Liver (tissue), 9 donors: ENCODE measurements around the gene AKAP13. TPM values are rescaled to one million over a fixed set of nuclear protein-coding genes. Genes with fewer than 3 reads are reported as not detected.

Experiments
- DNase-seq: peaks from one replicate; pipeline ENCODE4 v3.0.0-alpha.2; 2017; ENCODE audit warnings: low spot score
- H3K27ac ChIP-seq, 2 donors: one replicate each; pipeline ENCODE4 v1.7.0; 2013; ENCODE audit warnings: inconsistent platforms in 2 of 2, low read length in 2 of 2, control low read depth in 1 of 2, low read depth in 1 of 2, mild to moderate bottlenecking in 1 of 2
- H3K27me3 ChIP-seq, 4 donors: one replicate each; pipeline versions ENCODE4 v1.6.1 to v1.7.0; 2013; ENCODE audit warnings: low read length in 3 of 4, inconsistent platforms in 1 of 4, mild to moderate bottlenecking in 1 of 4, moderate library complexity in 1 of 4; ENCODE audit not compliant: control insufficient read depth in 4 of 4, insufficient read depth in 4 of 4
- H3K36me3 ChIP-seq, 4 donors: one replicate each; pipeline versions ENCODE4 v1.6.1 to v1.7.0; 2013; ENCODE audit warnings: low read length in 3 of 4, mild to moderate bottlenecking in 3 of 4, low read depth in 1 of 4, moderate library complexity in 1 of 4; ENCODE audit not compliant: control insufficient read depth in 4 of 4, insufficient read depth in 3 of 4
- H3K4me1 ChIP-seq, 4 donors: one replicate each; pipeline versions ENCODE4 v1.6.1 to v1.7.0; 2013; ENCODE audit warnings: low read length in 3 of 4, mild to moderate bottlenecking in 3 of 4, moderate library complexity in 1 of 4; ENCODE audit not compliant: control insufficient read depth in 4 of 4, insufficient read depth in 4 of 4
- H3K4me3 ChIP-seq, 3 donors: one replicate each; pipeline versions ENCODE4 v1.6.1 to v1.7.0; 2013; ENCODE audit warnings: low read length in 3 of 3, control low read depth in 1 of 3, low read depth in 1 of 3, mild to moderate bottlenecking in 1 of 3
- H3K9ac ChIP-seq, 2 donors: one replicate each; pipeline ENCODE4 v1.7.0; 2013; ENCODE audit warnings: low read length in 2 of 2, mild to moderate bottlenecking in 2 of 2, moderate library complexity in 2 of 2, control low read depth in 1 of 2, low read depth in 1 of 2
- H3K9me3 ChIP-seq, 4 donors: one replicate each; pipeline versions ENCODE4 v1.6.1 to v1.7.0; 2013; ENCODE audit warnings: low read length in 3 of 4; ENCODE audit not compliant: control insufficient read depth in 4 of 4
- ATF3 ChIP-seq: IDR thresholded peaks from 2 replicates; pipeline ENCODE4 v1.6.1; 2016; ENCODE audit warnings: antibody characterized with exemption
- CTCF ChIP-seq: fragments of 150-350 bp; IDR thresholded peaks from 2 replicates; pipeline ENCODE4 v1.5.1; 2017; ENCODE audit warnings: improper control_type of control experiment, low read depth, low read length; ENCODE audit not compliant: missing input control
- EGR1 ChIP-seq, 2 donors: IDR thresholded peaks; 2 replicates each; pipeline ENCODE4 v1.6.1; 2016 to 2018; ENCODE audit warnings: antibody characterized with exemption in 2 of 2, low read depth in 2 of 2
- FOXA1 ChIP-seq: IDR thresholded peaks from 2 replicates; pipeline ENCODE4 v1.6.1; 2016; ENCODE audit warnings: antibody characterized with exemption
- FOXA2 ChIP-seq: IDR thresholded peaks from 2 replicates; pipeline ENCODE4 v1.6.1; 2016; ENCODE audit warnings: antibody characterized with exemption
- GABPA ChIP-seq, 2 donors: IDR thresholded peaks in 1 of 2; conservative IDR thresholded peaks in 1 of 2; 2 replicates each; pipeline ENCODE4 v1.6.1; 2016; ENCODE audit warnings: antibody characterized with exemption in 2 of 2, mild to moderate bottlenecking in 1 of 2, moderate library complexity in 1 of 2
- HNF4A ChIP-seq, 2 donors: conservative IDR thresholded peaks; 2 replicates each; pipeline ENCODE4 v1.6.1; 2016; ENCODE audit warnings: antibody characterized with exemption in 2 of 2, mild to moderate bottlenecking in 2 of 2
- HNF4G ChIP-seq: IDR thresholded peaks from 2 replicates; pipeline ENCODE4 v1.6.1; 2016; ENCODE audit warnings: antibody characterized with exemption
- JUND ChIP-seq, 2 donors: IDR thresholded peaks; 2 replicates each; pipeline ENCODE4 v1.6.1; 2016; ENCODE audit warnings: antibody characterized with exemption in 2 of 2
- NR2F2 ChIP-seq: IDR thresholded peaks from 2 replicates; pipeline ENCODE4 v1.6.1; 2016; ENCODE audit warnings: antibody characterized with exemption
- RAD21 ChIP-seq, 2 donors: IDR thresholded peaks; 2 replicates each; pipeline ENCODE4 v1.6.1; 2016; ENCODE audit warnings: antibody characterized with exemption in 2 of 2, mild to moderate bottlenecking in 2 of 2
- REST ChIP-seq: IDR thresholded peaks from 2 replicates; pipeline ENCODE4 v1.6.1; 2016; ENCODE audit warnings: antibody characterized with exemption, mild to moderate bottlenecking
- RXRA ChIP-seq, 2 donors: IDR thresholded peaks; 2 replicates each; pipeline ENCODE4 v1.6.1; 2017 to 2018; ENCODE audit warnings: antibody characterized with exemption in 2 of 2, mild to moderate bottlenecking in 1 of 2
- SP1 ChIP-seq: IDR thresholded peaks from 2 replicates; pipeline ENCODE4 v1.6.1; 2018; ENCODE audit warnings: antibody characterized with exemption, mild to moderate bottlenecking
- TAF1 ChIP-seq: conservative IDR thresholded peaks from 2 replicates; pipeline ENCODE4 v1.6.1; 2016; ENCODE audit warnings: antibody characterized with exemption, mild to moderate bottlenecking
- YY1 ChIP-seq: IDR thresholded peaks from 2 replicates; pipeline ENCODE4 v1.6.1; 2016; ENCODE audit warnings: antibody characterized with exemption, mild to moderate bottlenecking
- ZBTB33 ChIP-seq: IDR thresholded peaks from 2 replicates; pipeline ENCODE4 v1.6.1; 2016; ENCODE audit warnings: antibody characterized with exemption
- WGBS: extraction: QIAGEN DNeasy Blood & Tissue Kit; methylation state at CpG from one replicate; pipeline ENCODE4 v1.1.7; 2013; 5-methylcytosine and 5-hydroxymethylcytosine counted together
- polyA plus RNA-seq, 2 donors: library from polyadenylated mRNA; stranded (reverse) in 1 of 2; unstranded in 1 of 2; fragments of 200-250 nt in 1 of 2; fragments of >200 nt in 1 of 2; fragmentation: Nextera tagmentation in 1 of 2; extraction: Ambion mirVana in 1 of 2; gene quantifications; one replicate each; pipeline versions ENCODE4 v1.2.1 to v1.2.3, GENCODE V29; 2013 to 2015
- total RNA-seq, 2 donors: library from RNA; depleted of rRNA; stranded (reverse); fragments of >200 nt; gene quantifications; one replicate each; pipeline ENCODE4 v1.2.3, GENCODE V29; 2014
- donor health status: healthy.
- donor health status: healthy.
- donor health status: healthy.
- donor health status: healthy.
- donor health status: healthy.

AKAP13 gene
- total and polyA plus RNA-seq, 4 donors = 18.6 to 92.3 (median 37.4) TPM

GRCh38 chr15:85762756-85763127 is 382.3 kb downstream of the AKAP13 start:
- H3K4me1 ChIP-seq = peaks cover 5 to 33% (median 25%) of the 10 kb centered on the region in 4 donors

GRCh38 chr15:85763157-85763556 is 382.8 kb downstream of the AKAP13 start:
- Histone ChIP-seq H3K27ac (no peak overlapping the region), H3K4me1 (peaks cover 5 to 33% (median 25%) of the 10 kb centered on the region in 4 donors), H3K4me3 (no peak overlapping the region), H3K9ac (no peak overlapping the region), H3K27me3 (no peaks in the 10 kb centered on the region), H3K9me3 (no peaks in the 10 kb centered on the region), H3K36me3 (peaks cover 0 to 5% (median 1%) of the 10 kb centered on the region in 4 donors)
- DNase-seq = no peak
- WGBS = 84% methylated on average over 16 of the region's 16 CpGs
- no peak for TF ChIP-seq REST
- TF ChIP-seq RXRA (IDR thresholded peaks at IDR 0.05) = no peak
- TF ChIP-seq TAF1 = no peak
- no peak for TF ChIP-seq EGR1 (IDR thresholded peaks at IDR 0.05; ENCODE audit: low read depth in 2 of 2)
- TF ChIP-seq ZBTB33 = no peak
- TF ChIP-seq HNF4G = no peak
- no peak for TF ChIP-seq FOXA2
- TF ChIP-seq CTCF = no peak
- TF ChIP-seq NR2F2 = no peak
- no peak for TF ChIP-seq GABPA (IDR thresholded peaks at IDR 0.05 in 1 of 2, conservative IDR thresholded peaks at IDR 0.05 in 1 of 2)
- TF ChIP-seq RAD21 (IDR thresholded peaks at IDR 0.05) = no peak
- TF ChIP-seq YY1 = no peak
- TF ChIP-seq HNF4A (conservative IDR thresholded peaks at IDR 0.05) = no peak
- no peak for TF ChIP-seq FOXA1
- TF ChIP-seq ATF3 = no peak

More at GRCh38 chr15:85762756-85763127, 382.3 kb downstream of the AKAP13 start:
- WGBS = 88% methylated on average over 8 of the region's 8 CpGs
- Histone ChIP-seq H3K9me3 (no peaks in the 10 kb centered on the region), H3K27ac (no peak overlapping the region), H3K4me3 (no peak overlapping the region), H3K27me3 (no peaks in the 10 kb centered on the region), H3K9ac (no peak overlapping the region), H3K36me3 (peaks cover 0 to 6% (median 1%) of the 10 kb centered on the region in 4 donors)
- DNase-seq = no peak
- TF ChIP-seq FOXA1 (no peak), CTCF (no peak), RAD21 (IDR thresholded peaks at IDR 0.05) (no peak), JUND (IDR thresholded peaks at IDR 0.05) (no peak), FOXA2 (no peak), RXRA (IDR thresholded peaks at IDR 0.05) (no peak), HNF4G (no peak), YY1 (no peak), GABPA (IDR thresholded peaks at IDR 0.05 in 1 of 2, conservative IDR thresholded peaks at IDR 0.05 in 1 of 2) (no peak), NR2F2 (no peak), SP1 (no peak)
